HEK293 (cell line): Measurements from ENCODE around the gene CENPX.

Experiments
- KLF7 ChIP-seq: fragments of 450-650 bp; formaldehyde crosslinking; IDR thresholded peaks from 2 replicates; pipeline ENCODE4 v1.5.1; 2016; ENCODE audit warnings: missing biosample characterization, missing genetic modification characterization, borderline replicate concordance
- KLF8 ChIP-seq: fragments of 450-650 bp; formaldehyde crosslinking; IDR thresholded peaks from 2 replicates; pipeline ENCODE4 v1.5.1; 2016; ENCODE audit warnings: missing biosample characterization, missing genetic modification characterization
- MEIS1 ChIP-seq: sonication (generic); formaldehyde crosslinking; IDR thresholded peaks from 2 replicates; pipeline ENCODE4 v1.8.1; 2022; ENCODE audit warnings: missing genetic modification reagents, mild to moderate bottlenecking, borderline replicate concordance
- SALL2 ChIP-seq: fragments of 450-650 bp; formaldehyde crosslinking; IDR thresholded peaks from 2 replicates; pipeline ENCODE4 v1.5.0; 2017; ENCODE audit warnings: missing biosample characterization, mild to moderate bottlenecking, missing genetic modification characterization, borderline replicate concordance
- SCRT1 ChIP-seq: fragments of 450-650 bp; formaldehyde crosslinking; IDR thresholded peaks from 2 replicates; pipeline ENCODE4 v1.5.1; 2016; ENCODE audit warnings: missing biosample characterization, missing genetic modification characterization, borderline replicate concordance
- SETDB1 ChIP-seq: IDR thresholded peaks from one replicate; pipeline ENCODE4 v1.6.1; 2017; ENCODE audit warnings: mild to moderate bottlenecking, low read length, moderate library complexity, mixed read lengths; ENCODE audit not compliant: insufficient read length
- SP3 ChIP-seq: fragments of 450-650 bp; formaldehyde crosslinking; IDR thresholded peaks from 2 replicates; pipeline ENCODE4 v1.5.1; 2016; ENCODE audit warnings: missing biosample characterization, missing genetic modification characterization
- TCF7L2 ChIP-seq: IDR thresholded peaks from 2 replicates; pipeline ENCODE4 v1.6.1; 2011; ENCODE audit warnings: low read depth, mild to moderate bottlenecking, inconsistent platforms, low read length, moderate library complexity, borderline replicate concordance
- ZFHX2 ChIP-seq: fragments of 450-650 bp; formaldehyde crosslinking; conservative IDR thresholded peaks from 2 replicates; pipeline ENCODE4 v1.5.1; 2016; ENCODE audit warnings: missing biosample characterization, missing genetic modification characterization
- ZFP37 ChIP-seq: fragments of 450-650 bp; formaldehyde crosslinking; IDR thresholded peaks from 2 replicates; pipeline ENCODE4 v1.5.1; 2016; ENCODE audit warnings: missing biosample characterization, missing genetic modification characterization
- ZNF214 ChIP-seq: fragments of 450-650 bp; formaldehyde crosslinking; IDR thresholded peaks from 2 replicates; pipeline ENCODE4 v1.5.1; 2017; ENCODE audit warnings: missing biosample characterization, mild to moderate bottlenecking, missing genetic modification characterization, borderline replicate concordance
- ZNF266 ChIP-seq: fragments of 450-650 bp; formaldehyde crosslinking; IDR thresholded peaks from 2 replicates; pipeline ENCODE4 v1.5.1; 2016; ENCODE audit warnings: missing biosample characterization, missing genetic modification characterization, low read depth
- ZNF292 ChIP-seq: fragments of 450-650 bp; formaldehyde crosslinking; IDR thresholded peaks from 2 replicates; pipeline ENCODE4 v1.5.1; 2016; ENCODE audit warnings: low read depth, missing biosample characterization, missing genetic modification characterization, borderline replicate concordance
- ZNF398 ChIP-seq: fragments of 450-650 bp; formaldehyde crosslinking; IDR thresholded peaks from 2 replicates; pipeline ENCODE4 v1.5.1; 2017; ENCODE audit warnings: missing biosample characterization, missing genetic modification characterization
- ZNF416 ChIP-seq: fragments of 450-650 bp; formaldehyde crosslinking; IDR thresholded peaks from 2 replicates; pipeline ENCODE4 v1.5.1; 2016; ENCODE audit warnings: missing biosample characterization, missing genetic modification characterization
- ZNF48 ChIP-seq: fragments of 450-650 bp; formaldehyde crosslinking; IDR thresholded peaks from 2 replicates; pipeline ENCODE4 v1.5.1; 2016; ENCODE audit warnings: missing biosample characterization, missing genetic modification characterization
- ZNF558 ChIP-seq: fragments of 450-650 bp; formaldehyde crosslinking; IDR thresholded peaks from 2 replicates; pipeline ENCODE4 v1.5.1; 2016; ENCODE audit warnings: missing biosample characterization, missing genetic modification characterization
- ZNF560 ChIP-seq: fragments of 450-650 bp; formaldehyde crosslinking; IDR thresholded peaks from 2 replicates; pipeline ENCODE4 v1.5.1; 2017; ENCODE audit warnings: missing biosample characterization, missing genetic modification characterization, borderline replicate concordance
- ZNF600 ChIP-seq: fragments of 450-650 bp; formaldehyde crosslinking; IDR thresholded peaks from 2 replicates; pipeline ENCODE4 v1.5.1; 2016; ENCODE audit warnings: missing biosample characterization, missing genetic modification characterization
- ZNF623 ChIP-seq: fragments of 450-650 bp; formaldehyde crosslinking; IDR thresholded peaks from 2 replicates; pipeline ENCODE4 v1.5.1; 2016; ENCODE audit warnings: missing biosample characterization, missing genetic modification characterization
- ZNF658 ChIP-seq: fragments of 450-650 bp; formaldehyde crosslinking; IDR thresholded peaks from 2 replicates; pipeline ENCODE4; 2016; ENCODE audit warnings: missing biosample characterization, missing genetic modification characterization
- ZNF692 ChIP-seq: fragments of 450-650 bp; formaldehyde crosslinking; IDR thresholded peaks from 2 replicates; pipeline ENCODE4 v1.5.1; 2016; ENCODE audit warnings: missing biosample characterization, missing genetic modification characterization
- ZNF701 ChIP-seq: fragments of 450-650 bp; formaldehyde crosslinking; IDR thresholded peaks from 2 replicates; pipeline ENCODE4 v1.5.1; 2016; ENCODE audit warnings: missing biosample characterization, missing genetic modification characterization
- ZNF76 ChIP-seq: fragments of 450-650 bp; formaldehyde crosslinking; IDR thresholded peaks from 2 replicates; pipeline ENCODE4; 2016; ENCODE audit warnings: low read depth, missing biosample characterization, missing genetic modification characterization, borderline replicate concordance
- ZNF777 ChIP-seq: fragments of 450-650 bp; formaldehyde crosslinking; IDR thresholded peaks from 2 replicates; pipeline ENCODE4 v1.5.1; 2017; ENCODE audit warnings: missing biosample characterization, missing genetic modification characterization, borderline replicate concordance
- ZNF791 ChIP-seq: fragments of 450-650 bp; formaldehyde crosslinking; IDR thresholded peaks from 2 replicates; pipeline ENCODE4 v1.5.1; 2016; ENCODE audit warnings: missing biosample characterization, missing genetic modification characterization
- TF ChIP-seq, protein P1 (sequence below): fragments of 450-650 bp; formaldehyde crosslinking; IDR thresholded peaks from 2 replicates; pipeline ENCODE4 v1.5.1; 2016; ENCODE audit warnings: missing biosample characterization, missing genetic modification characterization
- TF ChIP-seq, protein P2 (sequence below): fragments of 450-650 bp; formaldehyde crosslinking; IDR thresholded peaks from 2 replicates; pipeline ENCODE4 v1.5.1; 2016; ENCODE audit warnings: missing biosample characterization, missing genetic modification characterization
- TF ChIP-seq, protein P3 (sequence below): fragments of 450-650 bp; formaldehyde crosslinking; IDR thresholded peaks from 2 replicates; pipeline ENCODE4 v1.5.1; 2016; ENCODE audit warnings: missing biosample characterization, missing genetic modification characterization

Gene CENPX

DNA sequence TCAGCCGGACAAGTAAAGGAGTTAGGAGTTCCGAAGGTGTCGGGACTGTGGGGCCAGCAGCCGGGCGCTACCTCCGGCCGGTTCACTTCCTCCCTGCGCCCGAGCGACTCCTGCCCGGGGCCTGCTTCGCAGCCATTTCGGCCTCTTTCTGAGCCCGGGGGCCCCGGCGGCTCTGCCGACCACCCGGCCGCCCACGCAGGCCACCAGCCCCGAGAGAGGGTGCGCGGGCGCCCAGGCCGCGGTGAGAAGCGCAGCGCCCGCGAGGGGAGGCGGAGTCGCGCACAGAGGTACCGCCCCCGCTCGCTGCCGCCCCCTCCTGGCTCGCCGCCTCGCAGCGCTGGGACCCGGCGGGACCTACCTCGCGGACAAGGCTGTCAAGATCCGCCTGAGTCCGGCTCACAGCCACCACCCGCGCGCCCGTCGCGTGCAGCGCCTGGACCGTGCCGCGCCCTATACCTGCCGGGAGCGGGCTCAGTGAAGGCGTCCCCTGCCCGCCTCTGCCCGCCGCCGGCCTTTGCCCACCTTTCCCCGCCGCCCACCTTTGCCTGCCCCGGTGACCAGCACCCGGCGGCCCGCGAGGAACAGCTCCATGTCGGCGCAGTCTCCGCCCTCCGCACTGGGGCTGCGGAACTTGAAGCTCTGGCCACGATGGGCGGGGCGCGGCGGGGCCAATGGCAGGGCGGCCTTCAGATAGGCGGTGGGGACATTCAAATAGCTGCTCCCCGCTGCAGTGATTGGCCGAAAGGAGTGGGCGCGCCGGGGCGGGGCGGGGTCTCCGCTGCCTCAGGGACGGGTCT, 14.6 kb upstream of the CENPX start, which contains the start of gene DCXR (continued):
- TF ChIP-seq, protein P1, sequence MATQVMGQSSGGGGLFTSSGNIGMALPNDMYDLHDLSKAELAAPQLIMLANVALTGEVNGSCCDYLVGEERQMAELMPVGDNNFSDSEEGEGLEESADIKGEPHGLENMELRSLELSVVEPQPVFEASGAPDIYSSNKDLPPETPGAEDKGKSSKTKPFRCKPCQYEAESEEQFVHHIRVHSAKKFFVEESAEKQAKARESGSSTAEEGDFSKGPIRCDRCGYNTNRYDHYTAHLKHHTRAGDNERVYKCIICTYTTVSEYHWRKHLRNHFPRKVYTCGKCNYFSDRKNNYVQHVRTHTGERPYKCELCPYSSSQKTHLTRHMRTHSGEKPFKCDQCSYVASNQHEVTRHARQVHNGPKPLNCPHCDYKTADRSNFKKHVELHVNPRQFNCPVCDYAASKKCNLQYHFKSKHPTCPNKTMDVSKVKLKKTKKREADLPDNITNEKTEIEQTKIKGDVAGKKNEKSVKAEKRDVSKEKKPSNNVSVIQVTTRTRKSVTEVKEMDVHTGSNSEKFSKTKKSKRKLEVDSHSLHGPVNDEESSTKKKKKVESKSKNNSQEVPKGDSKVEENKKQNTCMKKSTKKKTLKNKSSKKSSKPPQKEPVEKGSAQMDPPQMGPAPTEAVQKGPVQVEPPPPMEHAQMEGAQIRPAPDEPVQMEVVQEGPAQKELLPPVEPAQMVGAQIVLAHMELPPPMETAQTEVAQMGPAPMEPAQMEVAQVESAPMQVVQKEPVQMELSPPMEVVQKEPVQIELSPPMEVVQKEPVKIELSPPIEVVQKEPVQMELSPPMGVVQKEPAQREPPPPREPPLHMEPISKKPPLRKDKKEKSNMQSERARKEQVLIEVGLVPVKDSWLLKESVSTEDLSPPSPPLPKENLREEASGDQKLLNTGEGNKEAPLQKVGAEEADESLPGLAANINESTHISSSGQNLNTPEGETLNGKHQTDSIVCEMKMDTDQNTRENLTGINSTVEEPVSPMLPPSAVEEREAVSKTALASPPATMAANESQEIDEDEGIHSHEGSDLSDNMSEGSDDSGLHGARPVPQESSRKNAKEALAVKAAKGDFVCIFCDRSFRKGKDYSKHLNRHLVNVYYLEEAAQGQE (tag by site-specific recombination) = peak; percentile 75
- TF ChIP-seq, protein P2, sequence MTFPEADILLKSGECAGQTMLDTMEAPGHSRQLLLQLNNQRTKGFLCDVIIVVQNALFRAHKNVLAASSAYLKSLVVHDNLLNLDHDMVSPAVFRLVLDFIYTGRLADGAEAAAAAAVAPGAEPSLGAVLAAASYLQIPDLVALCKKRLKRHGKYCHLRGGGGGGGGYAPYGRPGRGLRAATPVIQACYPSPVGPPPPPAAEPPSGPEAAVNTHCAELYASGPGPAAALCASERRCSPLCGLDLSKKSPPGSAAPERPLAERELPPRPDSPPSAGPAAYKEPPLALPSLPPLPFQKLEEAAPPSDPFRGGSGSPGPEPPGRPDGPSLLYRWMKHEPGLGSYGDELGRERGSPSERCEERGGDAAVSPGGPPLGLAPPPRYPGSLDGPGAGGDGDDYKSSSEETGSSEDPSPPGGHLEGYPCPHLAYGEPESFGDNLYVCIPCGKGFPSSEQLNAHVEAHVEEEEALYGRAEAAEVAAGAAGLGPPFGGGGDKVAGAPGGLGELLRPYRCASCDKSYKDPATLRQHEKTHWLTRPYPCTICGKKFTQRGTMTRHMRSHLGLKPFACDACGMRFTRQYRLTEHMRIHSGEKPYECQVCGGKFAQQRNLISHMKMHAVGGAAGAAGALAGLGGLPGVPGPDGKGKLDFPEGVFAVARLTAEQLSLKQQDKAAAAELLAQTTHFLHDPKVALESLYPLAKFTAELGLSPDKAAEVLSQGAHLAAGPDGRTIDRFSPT (tag by site-specific recombination) = peak; percentile 91
- TF ChIP-seq ZNF558 (tag by site-specific recombination) (no peak), ZNF48 (tag by site-specific recombination) (no peak), SALL2 (tag by site-specific recombination) (no peak), ZFP37 (tag by site-specific recombination) (no peak), SCRT1 (tag by site-specific recombination) (no peak), ZNF560 (tag by site-specific recombination) (no peak), SETDB1 (no peak), ZNF292 (no peak), KLF8 (tag by site-specific recombination) (peak; percentile 94; the same call in 1 of the 2 replicates), SP3 (tag by site-specific recombination) (peak; percentile 92), ZNF416 (tag by site-specific recombination) (no peak), TCF7L2 (no peak), ZNF791 (tag by site-specific recombination) (no peak), ZNF623 (tag by site-specific recombination) (no peak), ZNF658 (tag by site-specific recombination) (no peak), KLF7 (tag by site-specific recombination) (no peak; the same call in 1 of the 2 replicates), ZNF692 (tag by site-specific recombination) (peak; percentile 73), ZNF76 (tag by site-specific recombination) (peak; percentile 51; the same call in 1 of the 2 replicates), ZNF398 (tag by site-specific recombination) (peak; percentile 20; the same call in 1 of the 2 replicates), ZNF701 (tag by site-specific recombination) (no peak), ZNF777 (tag by site-specific recombination) (no peak), ZFHX2 (tag by site-specific recombination) (peak; percentile 97), ZNF214 (no peak), MEIS1 (CRISPR knock-in tag) (no peak), ZNF600 (peak; percentile 98), ZNF266 (tag by site-specific recombination) (no peak)
- TF ChIP-seq, protein P3, sequence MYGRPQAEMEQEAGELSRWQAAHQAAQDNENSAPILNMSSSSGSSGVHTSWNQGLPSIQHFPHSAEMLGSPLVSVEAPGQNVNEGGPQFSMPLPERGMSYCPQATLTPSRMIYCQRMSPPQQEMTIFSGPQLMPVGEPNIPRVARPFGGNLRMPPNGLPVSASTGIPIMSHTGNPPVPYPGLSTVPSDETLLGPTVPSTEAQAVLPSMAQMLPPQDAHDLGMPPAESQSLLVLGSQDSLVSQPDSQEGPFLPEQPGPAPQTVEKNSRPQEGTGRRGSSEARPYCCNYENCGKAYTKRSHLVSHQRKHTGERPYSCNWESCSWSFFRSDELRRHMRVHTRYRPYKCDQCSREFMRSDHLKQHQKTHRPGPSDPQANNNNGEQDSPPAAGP = peak; percentile 85
